Neural cell (in vitro differentiated cells): Measurements from ENCODE around the gene KCNS1. TPM values are rescaled to one million over a fixed set of nuclear protein-coding genes. Genes with fewer than 3 reads are reported as not detected.
"Not testable (repeated sequence)": the region's sequence is repeated elsewhere in the genome, so short reads cannot be mapped to it uniquely, and the experiment has no call there.

ENCODE experiments used
- H2AFZ ChIP-seq: fragments of 200-600, 300-800 bp; sonication (generic), shearing (Covaris generic); 2 replicates; pipeline ENCODE4 v1.6.0; 2014; ENCODE audit warnings: low read depth, mild to moderate bottlenecking, antibody characterized with exemption, low read length, moderate library complexity
- H3F3A ChIP-seq: fragments of 200-600 bp; shearing (Covaris generic); 2 replicates; pipeline ENCODE4 v1.6.1; 2016; ENCODE audit warnings: mild to moderate bottlenecking, moderate library complexity, mixed read lengths, antibody characterized with exemption, low read length; ENCODE audit not compliant: insufficient read depth, poor library complexity, severe bottlenecking
- H3K27ac ChIP-seq: fragments of 200-600, 300-800 bp; sonication (generic), shearing (Covaris generic); 2 replicates; pipeline ENCODE4 v1.5.1; 2014; ENCODE audit warnings: mild to moderate bottlenecking, low read length, moderate library complexity
- H3K27me3 ChIP-seq: fragments of 300-800, 200-600 bp; sonication (generic), shearing (Covaris generic); 2 replicates; pipeline ENCODE4 v1.6.0; 2014; ENCODE audit warnings: mild to moderate bottlenecking, low read depth, low read length, moderate library complexity; ENCODE audit not compliant: insufficient read depth
- H3K36me3 ChIP-seq: fragments of 300-800, 200-600 bp; sonication (generic), shearing (Covaris generic); 2 replicates; pipeline ENCODE4 v1.5.1; 2014; ENCODE audit warnings: mild to moderate bottlenecking, antibody characterized with exemption, low read length, moderate library complexity; ENCODE audit not compliant: insufficient read depth
- H3K4me2 ChIP-seq: fragments of 300-800, 200-600 bp; sonication (generic), shearing (Covaris generic); 2 replicates; pipeline ENCODE4 v1.6.0; 2014; ENCODE audit warnings: mild to moderate bottlenecking, low read length
- H3K4me3 ChIP-seq: fragments of 300-800, 200-600 bp; sonication (generic), shearing (Covaris generic); 2 replicates; pipeline ENCODE4 v1.5.1; 2014; ENCODE audit warnings: mild to moderate bottlenecking, low read length, moderate library complexity
- H3K79me2 ChIP-seq: fragments of 200-600 bp; shearing (Covaris generic); replicated peaks from 2 replicates; pipeline ENCODE4 v1.6.0; 2014; ENCODE audit warnings: mild to moderate bottlenecking, low read length, moderate library complexity; ENCODE audit not compliant: insufficient read depth
- H3K9ac ChIP-seq: fragments of 300-800, 200-600 bp; sonication (generic), shearing (Covaris generic); 2 replicates; pipeline ENCODE4 v1.6.1; 2016; ENCODE audit warnings: mild to moderate bottlenecking, low read length, mixed read lengths
- H3K9me2 ChIP-seq: fragments of 200-600 bp; shearing (Covaris generic); 2 replicates; pipeline ENCODE4 v1.6.1; 2016; ENCODE audit warnings: mild to moderate bottlenecking, low read length, mixed read lengths; ENCODE audit not compliant: insufficient read depth
- H3K9me3 ChIP-seq: fragments of 200-600, 300-800 bp; sonication (generic), shearing (Covaris generic); 2 replicates; pipeline ENCODE4 v1.6.1; 2016; ENCODE audit warnings: mild to moderate bottlenecking, mixed run types, low read length, moderate library complexity, mixed read lengths
- H4K20me1 ChIP-seq: fragments of 200-600 bp; shearing (Covaris generic); 2 replicates; pipeline ENCODE4 v1.6.1; 2016; ENCODE audit warnings: mild to moderate bottlenecking, mixed run types; ENCODE audit not compliant: insufficient read depth
- CTCF ChIP-seq: fragments of 450-650 bp; IDR thresholded peaks from 2 replicates; pipeline ENCODE4 v1.5.1; 2014; ENCODE audit warnings: antibody characterized with exemption, mild to moderate bottlenecking, moderate library complexity; ENCODE audit not compliant: poor library complexity, severe bottlenecking
- EP300 ChIP-seq: fragments of 450-650 bp; conservative IDR thresholded peaks from 2 replicates; pipeline ENCODE4 v1.6.1; 2014; ENCODE audit warnings: antibody characterized with exemption, mild to moderate bottlenecking, moderate library complexity; ENCODE audit not compliant: poor library complexity, severe bottlenecking
- EZH2 ChIP-seq: fragments of 200-600, 300-800 bp; shearing (Covaris generic), sonication (generic); IDR thresholded peaks from 2 replicates; pipeline ENCODE4 v1.6.1; 2014; ENCODE audit warnings: antibody characterized with exemption, low read length, borderline replicate concordance, mild to moderate bottlenecking; ENCODE audit not compliant: insufficient read depth, poor library complexity, severe bottlenecking
- MXI1 ChIP-seq: fragments of 450-650 bp; conservative IDR thresholded peaks from 2 replicates; pipeline ENCODE4 v1.6.1; 2014; ENCODE audit warnings: antibody characterized with exemption, mild to moderate bottlenecking; ENCODE audit not compliant: poor library complexity, severe bottlenecking
- POLR2AphosphoS5 ChIP-seq: IDR thresholded peaks from 2 replicates; pipeline ENCODE4 v1.6.1; 2012
- RAD21 ChIP-seq: fragments of 450-650 bp; conservative IDR thresholded peaks from 2 replicates; pipeline ENCODE4 v1.6.1; 2014; ENCODE audit warnings: antibody characterized with exemption, mild to moderate bottlenecking, moderate library complexity
- REST ChIP-seq: IDR thresholded peaks from 2 replicates; pipeline ENCODE4 v1.6.1; 2012; ENCODE audit warnings: borderline replicate concordance
- SMC3 ChIP-seq: fragments of 450-650 bp; conservative IDR thresholded peaks from 2 replicates; pipeline ENCODE4 v1.6.1; 2014; ENCODE audit warnings: antibody characterized with exemption, mild to moderate bottlenecking, moderate library complexity; ENCODE audit not compliant: poor library complexity
- TAF1 ChIP-seq: IDR thresholded peaks from 2 replicates; pipeline ENCODE4 v1.6.1; 2012; ENCODE audit warnings: low read depth
- polyA plus RNA-seq: library from polyadenylated mRNA; depleted of rRNA; stranded (reverse); fragments of >200 nt; gene quantifications from 2 replicates; pipeline ENCODE4 v1.2.3, GENCODE V29; 2014

The KCNS1 gene
- polyA plus RNA-seq, 1 donor from 2014 or later: not detected

- Histone ChIP-seq H3K36me3 (no peaks in the 10 kb centered on the region), H2AFZ (no peak overlapping the region), H4K20me1 (no peaks in the 10 kb centered on the region), H3K4me3 (no peak overlapping the region), H3K27me3 (no peaks in the 10 kb centered on the region), H3K4me2 (no peak overlapping the region), H3K9ac (no peak overlapping the region), H3F3A (no peaks in the 10 kb centered on the region), H3K27ac (no peak overlapping the region), H3K9me2 (no peaks in the 10 kb centered on the region), H3K9me3 (no peaks in the 10 kb centered on the region), H3K79me2 (no peaks in the 10 kb centered on the region)
- TF ChIP-seq RAD21: no peak
- TF ChIP-seq MXI1: no peak
- no peak for TF ChIP-seq EP300
- no peak for TF ChIP-seq TAF1
- TF ChIP-seq REST: no peak
These were observed 34.6 kb downstream of the KCNS1 start for GRCh38 chr20:45066372-45066771.

- Histone ChIP-seq H3K4me2 (no peak overlapping the region), H4K20me1 (no peaks in the 10 kb centered on the region), H3K9ac (no peak overlapping the region), H2AFZ (no peak overlapping the region), H3K4me3 (no peak overlapping the region), H3K9me3 (no peaks in the 10 kb centered on the region), H3F3A (no peaks in the 10 kb centered on the region), H3K27me3 (no peaks in the 10 kb centered on the region), H3K79me2 (no peaks in the 10 kb centered on the region), H3K36me3 (no peaks in the 10 kb centered on the region), H3K9me2 (no peaks in the 10 kb centered on the region), H3K27ac (no peak overlapping the region)
- TF ChIP-seq REST: no peak
- no peak for TF ChIP-seq EZH2
- no peak for TF ChIP-seq RAD21
- TF ChIP-seq SMC3: no peak
- no peak for TF ChIP-seq EP300
- no peak for TF ChIP-seq MXI1
- TF ChIP-seq POLR2AphosphoS5: no peak
- TF ChIP-seq TAF1: no peak
- TF ChIP-seq CTCF: no peak
These were observed 36.1 kb downstream of the KCNS1 start for GRCh38 chr20:45064812-45065211.

- not testable (repeated sequence) for H3K9ac ChIP-seq, H2AFZ ChIP-seq, H3K9me2 ChIP-seq, H3K4me3 ChIP-seq, H4K20me1 ChIP-seq, H3K27ac ChIP-seq, H3F3A ChIP-seq, H3K36me3 ChIP-seq, H3K79me2 ChIP-seq, H3K9me3 ChIP-seq, H3K4me2 ChIP-seq, H3K27me3 ChIP-seq
These were observed 37.8 kb downstream of the KCNS1 start for GRCh38 chr20:45063107-45063506.
